ENCODE measurements around the gene MT1E. TPM values are rescaled to one million over a fixed set of nuclear protein-coding genes. Genes with fewer than 3 reads are reported as not detected.

Gene MT1E
- total RNA-seq, 1 donor from 2014 or later = not detected

GRCh38 chr16:56635441-56635967 lies 9.9 kb downstream of the MT1E start:
- Mint-ChIP-seq H3K36me3 (ENCODE audit: unreplicated experiment) (no peaks in the 10 kb centered on the region), H3K27me3 (ENCODE audit: unreplicated experiment) (peaks cover 41% of the 10 kb centered on the region), H3K4me3 (ENCODE audit: unreplicated experiment) (no peak overlapping the region), H3K9me3 (ENCODE audit: unreplicated experiment) (peaks cover 9% of the 10 kb centered on the region), H3K4me1 (ENCODE audit: low read depth, unreplicated experiment) (peaks cover 14% of the 10 kb centered on the region), H3K27ac (ENCODE audit: unreplicated experiment) (no peak overlapping the region)
- TF ChIP-seq CTCF (IDR thresholded peaks at IDR 0.05; ENCODE audit: partially characterized antibody, unreplicated experiment) = no peak
- no peak for DNase-seq

GRCh38 chr16:56636616-56637413 lies 11.2 kb downstream of the MT1E start:
- H3K4me1 Mint-ChIP-seq (ENCODE audit: low read depth, unreplicated experiment) = peaks cover 13% of the 10 kb centered on the region
- DNase-seq = no peak
- no peak overlapping the region for H3K4me3 Mint-ChIP-seq (ENCODE audit: unreplicated experiment)
- no peak for TF ChIP-seq CTCF (IDR thresholded peaks at IDR 0.05; ENCODE audit: partially characterized antibody, unreplicated experiment)
- H3K27me3 Mint-ChIP-seq (ENCODE audit: unreplicated experiment) = peaks cover 48% of the 10 kb centered on the region
- H3K9me3 Mint-ChIP-seq (ENCODE audit: unreplicated experiment) = peaks cover 5% of the 10 kb centered on the region
- no peak overlapping the region for H3K27ac Mint-ChIP-seq (ENCODE audit: unreplicated experiment)
- H3K36me3 Mint-ChIP-seq (ENCODE audit: unreplicated experiment) = no peaks in the 10 kb centered on the region

- H3K27ac Mint-ChIP-seq (ENCODE audit: unreplicated experiment) = no peak within 1 kb of the TSS
- peaks cover 8% of the 10 kb centered on the region for H3K4me1 Mint-ChIP-seq (ENCODE audit: low read depth, unreplicated experiment)
- no peak for TF ChIP-seq CTCF (IDR thresholded peaks at IDR 0.05; ENCODE audit: partially characterized antibody, unreplicated experiment)
- peaks cover 5% of the 10 kb centered on the region for H3K9me3 Mint-ChIP-seq (ENCODE audit: unreplicated experiment)
- peak within 1 kb of the TSS; percentile 85 for H3K4me3 Mint-ChIP-seq (ENCODE audit: unreplicated experiment)
- DNase-seq = peak; percentile 66
- no peaks in the 10 kb centered on the region for H3K36me3 Mint-ChIP-seq (ENCODE audit: unreplicated experiment)
- H3K27me3 Mint-ChIP-seq (ENCODE audit: unreplicated experiment) = peaks cover 52% of the 10 kb centered on the region
These were observed 12.5 kb downstream of the MT1E start, which contains the start of gene MT1A for GRCh38 chr16:56637814-56638750. MT1A (plus strand) TSS chr16:56638666; CDS start chr16:56638739, 73 bp downstream.

GRCh38 chr16:56639045-56639444 lies 13.5 kb downstream of the MT1E start:
- no peak for TF ChIP-seq CTCF (IDR thresholded peaks at IDR 0.05; ENCODE audit: partially characterized antibody, unreplicated experiment)
- H3K4me1 Mint-ChIP-seq (ENCODE audit: low read depth, unreplicated experiment) = peaks cover 8% of the 10 kb centered on the region
- H3K27ac Mint-ChIP-seq (ENCODE audit: unreplicated experiment) = no peak overlapping the region
- peaks cover 49% of the 10 kb centered on the region for H3K27me3 Mint-ChIP-seq (ENCODE audit: unreplicated experiment)
- no peaks in the 10 kb centered on the region for H3K36me3 Mint-ChIP-seq (ENCODE audit: unreplicated experiment)
- no peak overlapping the region for H3K4me3 Mint-ChIP-seq (ENCODE audit: unreplicated experiment)
- peaks cover 6% of the 10 kb centered on the region for H3K9me3 Mint-ChIP-seq (ENCODE audit: unreplicated experiment)
- no peak for DNase-seq

Data from glutamatergic neuron (in vitro differentiated cells).